ENCODE data around the gene PELI1.

DNA sequence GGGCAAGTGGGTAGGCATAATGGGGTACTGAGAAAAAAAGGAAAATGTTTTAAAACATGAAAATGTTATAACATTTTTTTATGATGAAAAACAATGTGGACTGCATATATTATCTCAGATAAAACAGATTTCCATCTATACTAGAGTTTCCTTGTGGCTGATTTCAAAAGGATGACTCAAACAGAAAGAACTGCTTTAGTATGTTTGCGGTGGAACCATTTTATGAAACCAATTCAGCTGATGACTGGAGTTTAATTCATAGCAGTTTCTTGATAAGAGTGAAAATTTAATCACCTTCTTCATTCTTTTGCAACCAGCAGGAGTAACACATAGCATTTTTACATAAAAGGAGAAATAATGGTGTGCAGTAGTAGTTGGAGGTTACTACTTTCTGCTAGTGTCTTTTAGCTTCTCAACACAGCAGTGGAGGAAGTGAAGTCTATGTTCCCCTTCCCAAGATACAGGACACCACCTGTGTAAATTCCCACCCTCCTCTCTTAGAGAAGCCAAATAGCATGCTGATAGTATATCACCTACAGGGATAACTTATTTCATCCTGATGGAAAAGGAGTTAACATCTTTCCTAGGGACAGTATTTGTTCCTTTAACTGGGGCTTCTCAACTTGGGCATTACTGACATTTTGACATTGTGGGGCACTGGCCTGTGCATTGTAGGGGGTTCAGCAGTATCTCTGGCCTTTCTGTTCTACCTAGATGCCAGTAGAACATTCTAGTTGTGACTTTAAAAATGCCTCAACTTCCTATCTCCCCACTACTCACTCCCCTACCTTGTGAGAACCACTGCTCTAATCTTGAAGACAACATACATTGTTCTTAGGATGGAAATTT is 29.9 kb downstream of the PELI1 start:
- no peak for TF ChIP-seq EZH2 (IDR thresholded peaks at IDR 0.05; ENCODE audit: borderline replicate concordance, low read length)
- TF ChIP-seq, protein P1, sequence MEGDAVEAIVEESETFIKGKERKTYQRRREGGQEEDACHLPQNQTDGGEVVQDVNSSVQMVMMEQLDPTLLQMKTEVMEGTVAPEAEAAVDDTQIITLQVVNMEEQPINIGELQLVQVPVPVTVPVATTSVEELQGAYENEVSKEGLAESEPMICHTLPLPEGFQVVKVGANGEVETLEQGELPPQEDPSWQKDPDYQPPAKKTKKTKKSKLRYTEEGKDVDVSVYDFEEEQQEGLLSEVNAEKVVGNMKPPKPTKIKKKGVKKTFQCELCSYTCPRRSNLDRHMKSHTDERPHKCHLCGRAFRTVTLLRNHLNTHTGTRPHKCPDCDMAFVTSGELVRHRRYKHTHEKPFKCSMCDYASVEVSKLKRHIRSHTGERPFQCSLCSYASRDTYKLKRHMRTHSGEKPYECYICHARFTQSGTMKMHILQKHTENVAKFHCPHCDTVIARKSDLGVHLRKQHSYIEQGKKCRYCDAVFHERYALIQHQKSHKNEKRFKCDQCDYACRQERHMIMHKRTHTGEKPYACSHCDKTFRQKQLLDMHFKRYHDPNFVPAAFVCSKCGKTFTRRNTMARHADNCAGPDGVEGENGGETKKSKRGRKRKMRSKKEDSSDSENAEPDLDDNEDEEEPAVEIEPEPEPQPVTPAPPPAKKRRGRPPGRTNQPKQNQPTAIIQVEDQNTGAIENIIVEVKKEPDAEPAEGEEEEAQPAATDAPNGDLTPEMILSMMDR (conservative IDR thresholded peaks at IDR 0.05 in 1 of 2, IDR thresholded peaks at IDR 0.05 in 1 of 2; ENCODE audit: extremely low read depth in 1 of 2, insufficient read depth in 1 of 2, low read depth in 1 of 2, low read length in 2 of 2): no peak

Measured in mammary epithelial cell (primary cell).